HG03095 (cell line): Measurements from ENCODE around the gene ACMSD.
"Not testable (repeated sequence)": the region's sequence is repeated elsewhere in the genome, so short reads cannot be mapped to it uniquely, and the experiment has no call there.

Experiments used
- ATAC-seq: cut with Tn5 transposase; IDR thresholded peaks from one replicate; pipeline ENCODE4 v1.9.1; 2021; ENCODE audit warnings: moderate library complexity; ENCODE audit not compliant: unreplicated experiment

Gene ACMSD

DNA sequence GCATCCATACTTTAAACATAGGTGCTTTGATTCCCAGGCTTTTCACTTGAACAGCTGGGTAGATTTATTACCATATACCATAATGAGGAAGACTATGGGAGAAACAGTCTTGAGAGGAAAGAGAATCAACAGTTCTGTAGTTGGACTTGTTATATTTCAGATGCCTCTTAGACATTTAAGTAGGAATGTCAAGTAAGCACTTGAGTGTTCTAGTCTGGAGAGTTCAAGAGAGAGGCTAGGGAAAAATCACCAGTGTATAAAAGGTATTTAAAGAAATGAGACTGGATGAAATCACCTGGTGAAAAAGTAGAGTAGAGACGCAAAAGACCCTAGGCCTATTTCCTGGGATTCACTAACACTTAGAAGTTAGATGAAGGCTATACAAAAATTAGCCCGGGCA is 66.8 kb downstream of the ACMSD start:
- no peak for ATAC-seq

DNA sequence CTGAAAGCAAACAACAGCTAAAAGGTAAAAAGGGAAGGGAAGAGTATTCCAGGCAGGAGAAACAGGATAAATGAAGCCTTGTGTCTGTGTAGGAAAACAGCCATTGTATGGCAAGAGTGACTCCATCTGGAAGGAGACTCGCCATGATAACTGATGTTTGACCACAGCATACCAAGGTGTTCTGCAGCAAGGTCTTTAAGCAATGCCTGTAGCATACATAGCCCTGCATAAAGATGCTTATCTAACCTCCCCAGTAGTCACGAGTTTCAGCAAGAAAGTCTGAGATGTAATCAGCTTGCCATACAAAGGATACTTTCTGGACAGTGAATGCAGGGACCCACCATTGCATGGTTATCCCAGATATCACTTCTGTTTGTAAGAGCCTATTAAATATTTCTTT is 68.3 kb downstream of the ACMSD start:
- ATAC-seq, result no peak

- not testable (repeated sequence) for ATAC-seq
Measured at GRCh38 chr2:134907441-134908116, 69.2 kb downstream of the ACMSD start.

- ATAC-seq, result no peak
Measured at GRCh38 chr2:134910763-134911399, 72.5 kb downstream of the ACMSD start.

DNA sequence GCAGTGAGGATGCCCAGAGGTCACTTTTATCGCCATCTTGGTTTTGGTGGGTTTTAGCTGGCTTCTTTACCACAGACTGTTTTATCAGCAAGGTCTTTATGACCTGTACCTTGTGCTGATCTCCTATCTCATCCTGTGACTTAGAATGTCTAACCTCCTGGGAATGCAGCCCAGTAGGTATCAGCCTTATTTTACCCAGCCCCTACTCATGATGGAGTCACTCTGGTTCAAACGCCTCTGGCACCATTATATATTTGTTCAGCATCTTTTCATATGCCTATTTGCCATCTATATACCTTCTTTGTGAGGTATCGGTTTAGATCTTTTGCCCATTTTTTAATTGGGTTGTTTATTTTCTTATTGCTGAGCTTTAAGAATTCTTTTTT is 73.0 kb downstream of the ACMSD start:
- ATAC-seq, result no peak

DNA sequence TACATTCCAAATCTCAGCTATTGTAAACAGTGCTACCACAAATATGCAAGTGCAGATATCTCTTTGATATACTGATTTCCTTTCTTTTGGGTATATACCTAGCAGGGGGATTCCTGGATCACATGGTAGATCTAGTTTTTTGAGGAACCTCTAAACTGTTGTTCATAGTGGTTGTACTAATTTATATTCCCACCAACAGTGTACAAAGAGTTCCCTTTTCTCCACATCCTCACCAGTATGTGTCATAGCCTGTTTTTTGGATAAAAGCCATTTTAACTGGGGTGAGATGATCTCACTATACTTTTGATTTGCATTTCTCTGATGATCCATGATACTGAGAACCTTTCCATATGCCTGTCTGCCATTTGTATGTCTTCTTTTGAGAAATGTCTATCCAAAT is 73.9 kb downstream of the ACMSD start:
- ATAC-seq, result no peak

DNA sequence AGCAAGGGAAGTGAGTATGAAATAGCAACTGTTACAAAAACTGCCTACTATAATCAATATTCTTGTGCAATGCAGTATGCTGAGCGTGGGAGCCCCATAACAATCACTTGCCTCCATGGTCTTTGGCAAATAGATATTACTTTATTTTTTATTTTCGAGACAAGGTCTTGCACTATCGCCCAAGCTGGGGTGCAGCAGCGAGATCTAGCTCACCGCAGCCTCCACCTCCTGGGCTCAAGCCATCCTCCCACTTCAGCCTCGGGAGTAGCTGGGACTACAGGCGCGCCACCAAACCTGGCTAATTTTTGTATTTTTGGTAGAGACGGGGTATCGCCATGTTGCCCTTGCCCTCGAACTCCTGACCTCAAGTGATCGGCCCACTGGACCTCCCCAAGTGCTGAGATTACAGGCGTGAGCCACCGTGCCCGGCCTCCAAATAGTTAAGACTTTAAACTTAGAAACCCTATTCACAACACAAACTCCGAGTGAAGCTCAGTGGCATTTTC is 79.0 kb downstream of the ACMSD start:
- ATAC-seq, result no peak

DNA sequence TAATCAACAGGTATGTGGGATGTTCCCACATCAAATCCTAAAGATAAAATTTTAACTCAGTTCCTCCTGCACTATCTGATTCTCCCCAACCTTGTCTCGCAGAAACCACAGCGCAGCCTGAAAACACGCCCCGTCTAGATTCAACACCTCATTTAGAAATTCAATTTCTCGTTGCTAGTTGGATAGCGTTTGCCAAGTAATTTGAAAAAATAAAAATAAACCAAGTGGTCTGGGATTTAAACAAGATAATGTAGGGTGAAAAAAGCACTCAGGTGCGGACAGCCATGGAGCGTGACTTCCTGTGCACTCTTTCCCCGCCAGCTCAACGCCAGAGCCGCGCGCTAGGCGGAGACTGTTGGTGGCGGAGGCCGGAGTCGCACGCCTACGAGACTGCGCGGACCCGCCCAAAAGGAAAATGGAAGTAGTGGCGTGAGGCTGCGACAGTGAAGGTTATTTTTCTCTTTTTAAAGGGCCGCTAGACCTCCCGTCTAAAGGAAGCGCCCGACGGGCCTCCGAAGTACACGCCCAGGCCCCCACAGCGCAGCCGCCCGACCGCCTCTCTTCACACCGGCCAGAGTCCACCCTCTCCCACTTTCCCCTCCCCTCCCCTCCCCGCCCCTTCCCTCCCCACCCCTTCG is 79.6 kb downstream of the ACMSD start:
- peak; percentile 70 for ATAC-seq

DNA sequence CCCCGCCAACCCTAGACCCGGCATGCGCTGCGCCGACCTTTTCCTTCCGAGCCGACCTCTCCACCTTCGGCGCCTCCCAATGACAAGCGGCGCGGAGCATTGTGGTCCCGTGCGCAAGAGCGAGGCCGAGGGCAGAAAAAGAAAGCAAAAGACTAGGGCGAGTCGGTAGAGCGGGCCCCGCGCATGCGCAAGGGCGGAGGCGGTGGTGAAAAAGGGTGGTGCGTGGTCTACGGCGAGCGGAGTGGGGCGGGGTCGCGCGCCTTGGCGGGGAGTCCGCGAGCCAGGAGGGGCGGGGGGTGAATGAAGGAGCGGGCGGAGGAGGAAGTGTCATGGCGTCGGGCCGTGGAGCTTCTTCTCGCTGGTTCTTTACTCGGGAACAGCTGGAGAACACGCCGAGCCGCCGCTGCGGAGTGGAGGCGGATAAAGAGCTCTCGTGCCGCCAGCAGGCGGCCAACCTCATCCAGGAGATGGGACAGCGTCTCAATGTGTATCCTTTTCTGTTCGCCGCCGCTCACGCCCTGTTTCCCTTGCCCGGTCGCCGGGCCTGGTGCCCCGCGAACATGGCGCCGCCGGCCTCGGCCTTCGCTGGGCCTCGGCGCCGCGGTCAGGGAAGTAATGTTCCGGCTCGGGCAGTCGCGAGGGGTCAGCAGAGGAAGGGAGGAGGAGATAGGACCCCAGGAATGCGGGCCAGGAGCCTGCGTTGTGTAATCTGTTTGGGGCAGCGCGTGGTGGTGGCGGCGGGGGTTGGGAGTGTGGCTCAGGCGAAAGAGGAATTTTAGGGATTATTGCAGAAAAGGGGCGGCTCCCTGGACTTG is 80.3 kb downstream of the ACMSD start, which contains the start of gene CCNT2:
Gene CCNT2, plus strand, starts transcription at position 297 of the 815 bp plus-strand sequence. Its CDS starts 33 bp downstream, at position 330.
- peak; percentile 81 for ATAC-seq

- no peak for ATAC-seq
Measured at GRCh38 chr2:134919341-134920210, 81.2 kb downstream of the ACMSD start.

DNA sequence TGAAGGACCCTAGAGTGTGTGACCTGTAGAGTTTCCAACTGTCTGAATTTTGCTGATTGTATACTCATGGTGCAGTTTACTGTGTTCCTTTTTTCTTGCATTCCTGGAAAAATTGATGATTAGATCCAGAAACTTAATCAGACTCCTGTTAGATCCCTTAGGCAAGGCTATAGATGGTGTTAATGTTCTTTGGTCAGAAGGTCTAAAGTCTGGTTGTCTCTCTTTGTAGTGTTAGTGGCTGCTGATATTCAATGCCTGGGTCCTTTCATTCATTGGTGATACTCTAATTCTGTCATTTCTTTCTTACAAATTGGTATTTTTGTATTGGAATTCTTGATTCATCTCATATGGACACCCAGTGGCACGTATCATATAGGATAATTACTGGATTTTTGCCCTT is 86.5 kb downstream of the ACMSD start:
- ATAC-seq, result no peak

GRCh38 chr2:134926231-134926931 is 88.0 kb downstream of the ACMSD start:
- no peak for ATAC-seq

DNA sequence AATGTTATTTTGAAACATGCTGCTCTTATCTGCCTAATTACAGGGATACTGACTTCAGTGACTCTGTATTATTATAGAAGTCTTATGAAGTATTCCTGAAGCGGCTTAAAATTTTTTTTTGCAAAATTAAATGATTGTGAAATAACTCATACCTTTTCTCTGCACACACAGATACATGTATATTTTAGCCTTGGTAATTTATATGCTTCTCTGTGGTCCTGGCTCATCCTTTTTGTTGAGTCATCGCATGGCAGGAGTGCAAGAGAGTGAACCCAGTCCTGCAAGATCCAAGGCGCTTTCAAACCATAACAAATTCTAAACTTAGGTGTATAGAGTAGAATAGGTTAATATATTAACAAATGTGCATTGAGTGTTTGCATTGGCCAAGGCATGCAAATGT is 88.8 kb downstream of the ACMSD start:
- no peak for ATAC-seq

GRCh38 chr2:134932864-134933526 is 94.6 kb downstream of the ACMSD start:
- no peak for ATAC-seq

DNA sequence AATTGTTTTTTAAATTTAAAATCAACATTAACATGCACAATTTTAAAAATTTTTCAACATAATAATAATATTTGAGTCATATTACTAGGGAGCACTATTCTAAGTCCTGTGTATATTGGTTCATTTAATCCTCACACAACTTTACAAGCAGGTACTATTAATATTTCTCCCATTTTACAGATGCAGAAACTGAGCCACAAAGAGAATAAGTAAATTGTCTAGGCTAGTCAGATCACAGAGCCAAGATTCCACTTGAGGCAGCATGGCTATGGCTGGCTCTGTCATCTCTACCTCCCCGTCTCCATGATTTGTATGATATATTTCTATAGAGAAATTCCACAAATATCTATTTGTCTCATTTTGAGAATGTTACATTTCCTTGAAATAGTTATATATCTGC is 95.3 kb downstream of the ACMSD start:
- no peak for ATAC-seq

DNA sequence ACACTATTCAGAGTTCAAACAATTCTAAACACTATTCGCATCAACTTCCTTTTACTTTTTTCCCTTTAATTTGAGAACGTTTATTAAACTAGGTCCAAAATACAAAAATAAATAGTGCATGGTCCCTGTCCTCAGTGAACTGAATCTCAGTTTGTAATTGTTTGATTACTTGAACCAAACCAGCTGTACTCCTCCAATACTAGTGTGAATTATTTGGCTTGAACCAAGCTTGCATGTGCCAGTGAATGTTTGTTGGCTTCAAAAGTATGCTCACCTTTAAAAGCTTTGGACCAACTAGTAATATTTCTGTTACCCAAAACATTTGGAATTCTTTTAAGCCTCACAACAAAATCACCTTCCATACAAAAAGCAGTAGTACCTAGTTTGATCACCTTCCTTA is 95.7 kb downstream of the ACMSD start:
- no peak for ATAC-seq

GRCh38 chr2:134934641-134935040 is 96.2 kb downstream of the ACMSD start:
- ATAC-seq, result no peak

DNA sequence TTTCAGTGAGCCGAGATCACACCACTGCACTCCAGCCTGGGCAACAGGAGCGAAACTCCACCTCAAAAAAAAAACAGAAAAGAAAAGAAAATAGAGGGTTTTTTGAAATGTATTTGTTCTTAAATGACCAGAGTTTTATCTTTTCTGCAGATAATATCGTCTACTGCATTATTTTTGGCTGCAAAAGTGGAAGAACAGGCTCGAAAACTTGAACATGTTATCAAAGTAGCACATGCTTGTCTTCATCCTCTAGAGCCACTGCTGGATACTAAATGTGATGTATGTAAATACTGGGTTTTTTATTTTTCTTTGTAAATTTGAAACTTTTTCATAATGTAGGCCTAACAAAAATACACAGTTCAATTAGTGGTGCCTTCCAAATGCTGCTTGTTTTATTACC is 98.3 kb downstream of the ACMSD start:
- no peak for ATAC-seq

GRCh38 chr2:134943540-134943939 is 105.1 kb downstream of the ACMSD start:
- no peak for ATAC-seq
